Stimulated activated CD4-positive, alpha-beta T cell treated with anti-CD3 and anti-CD28 coated beads, Interleukin-1b, Interleukin-23, amount 100 ng/mL, for 48 hours (primary cell): ENCODE results near the gene OSBPL7.

Experiments used
- DNase-seq: peaks from one replicate; pipeline ENCODE4 v3.0.0-alpha.2; 2020

Gene OSBPL7

GRCh38 chr17:47821424-47822391, at the start of gene OSBPL7:
TSS of gene OSBPL7 (minus strand) at chr17:47821794. CDS start at chr17:47820278, 1,516 bp downstream.
- peak; percentile 77 for DNase-seq

GRCh38 chr17:47871048-47871447, 49.5 kb upstream of the OSBPL7 start:
- DNase-seq: no peak

- no peak for DNase-seq
Measured at GRCh38 chr17:47870056-47870455, 48.5 kb upstream of the OSBPL7 start.

GRCh38 chr17:47869114-47869513, 47.5 kb upstream of the OSBPL7 start:
- DNase-seq: no peak

- no peak for DNase-seq
Measured at GRCh38 chr17:47867813-47868533, 46.4 kb upstream of the OSBPL7 start.

- no peak for DNase-seq
Measured at GRCh38 chr17:47866941-47867340, 45.3 kb upstream of the OSBPL7 start.

GRCh38 chr17:47864791-47865216, 43.2 kb upstream of the OSBPL7 start:
- DNase-seq: peak; percentile 24

- DNase-seq: no peak
Measured at GRCh38 chr17:47862621-47863440, 41.2 kb upstream of the OSBPL7 start.

- no peak for DNase-seq
Measured at GRCh38 chr17:47860386-47860785, 38.8 kb upstream of the OSBPL7 start.

GRCh38 chr17:47857551-47858455, 36.2 kb upstream of the OSBPL7 start:
- DNase-seq: no peak

- DNase-seq: no peak
Measured at GRCh38 chr17:47856830-47857229, 35.2 kb upstream of the OSBPL7 start.

- no peak for DNase-seq
Measured at GRCh38 chr17:47855737-47856136, 34.1 kb upstream of the OSBPL7 start.

GRCh38 chr17:47853616-47854015, 32.0 kb upstream of the OSBPL7 start:
- no peak for DNase-seq

GRCh38 chr17:47852113-47852949, 30.7 kb upstream of the OSBPL7 start:
- DNase-seq: no peak

- DNase-seq: no peak
Measured at GRCh38 chr17:47851764-47852112, 30.1 kb upstream of the OSBPL7 start.

- DNase-seq: peak; percentile 60
Measured at GRCh38 chr17:47850692-47851573, 29.3 kb upstream of the OSBPL7 start, which contains the start of gene SP6. TSS of gene SP6 (minus strand) at chr17:47851163. CDS start at chr17:47848429, 2,734 bp downstream.

- no peak for DNase-seq
Measured at GRCh38 chr17:47850373-47850691, 28.7 kb upstream of the OSBPL7 start.

- no peak for DNase-seq
Measured at GRCh38 chr17:47848198-47848513, 26.6 kb upstream of the OSBPL7 start.

- peak; percentile 22 for DNase-seq
Measured at GRCh38 chr17:47847341-47848197, 26.0 kb upstream of the OSBPL7 start.
